GM06990 (cell line): ENCODE data around the gene SLC51B.

ENCODE experiments used
- DNase-seq: peaks from one replicate; pipeline ENCODE4 v3.0.0-alpha.2; 2011; ENCODE audit not compliant: insufficient read length; ENCODE audit errors: extremely low read depth
- H3K27me3 ChIP-seq: replicated peaks from 2 replicates; pipeline ENCODE4 v1.6.0; 2011; ENCODE audit warnings: low read length; ENCODE audit not compliant: control insufficient read depth, insufficient read depth
- H3K36me3 ChIP-seq: 2 replicates; pipeline ENCODE4 v1.5.1; 2011; ENCODE audit warnings: low read length; ENCODE audit not compliant: control insufficient read depth, insufficient read depth
- H3K4me3 ChIP-seq: replicated peaks from 2 replicates; pipeline ENCODE4 v1.5.1; 2011; ENCODE audit warnings: low read depth, mild to moderate bottlenecking, control low read depth, low read length
- CTCF ChIP-seq: IDR thresholded peaks from 2 replicates; pipeline ENCODE4 v1.5.1; 2011; ENCODE audit warnings: low read length, control low read depth, mild to moderate bottlenecking, inconsistent platforms; ENCODE audit not compliant: insufficient read depth, poor library complexity, severe bottlenecking

Gene SLC51B

GRCh38 chr15:65067645-65068402 is 22.6 kb downstream of the SLC51B start, which contains the start of gene RASL12:
RASL12 (minus strand) TSS chr15:65067991; CDS start chr15:65067835, 156 bp downstream.
- Histone ChIP-seq H3K36me3 (no peaks in the 10 kb centered on the region), H3K4me3 (no peak within 1 kb of the TSS), H3K27me3 (peaks cover 1% of the 10 kb centered on the region; the same call in 1 of the 2 replicates)
- DNase-seq, result no peak
- TF ChIP-seq CTCF, result no peak

- no peak for TF ChIP-seq CTCF
- no peak overlapping the region for H3K4me3 ChIP-seq
- no peaks in the 10 kb centered on the region for H3K36me3 ChIP-seq
These were observed 23.2 kb downstream of the SLC51B start for GRCh38 chr15:65068403-65068788.

GRCh38 chr15:65069179-65069578 is 24.0 kb downstream of the SLC51B start:
- Histone ChIP-seq H3K36me3 (no peaks in the 10 kb centered on the region), H3K27me3 (peaks cover 1% of the 10 kb centered on the region; the same call in 1 of the 2 replicates), H3K4me3 (no peak overlapping the region)
- DNase-seq, result no peak
- TF ChIP-seq CTCF, result no peak

More at GRCh38 chr15:65068403-65068788, 23.2 kb downstream of the SLC51B start:
- no peak for DNase-seq
- H3K27me3 ChIP-seq, result peaks cover 1% of the 10 kb centered on the region; the same call in 1 of the 2 replicates

GRCh38 chr15:65069779-65070546 is 24.8 kb downstream of the SLC51B start:
- no peak for TF ChIP-seq CTCF
- Histone ChIP-seq H3K27me3 (peaks cover 1% of the 10 kb centered on the region; the same call in 1 of the 2 replicates), H3K36me3 (no peaks in the 10 kb centered on the region), H3K4me3 (no peak overlapping the region)
- DNase-seq, result no peak

- DNase-seq, result no peak
- H3K27me3 ChIP-seq, result peaks cover 1% of the 10 kb centered on the region; the same call in 1 of the 2 replicates
- no peaks in the 10 kb centered on the region for H3K36me3 ChIP-seq
- H3K4me3 ChIP-seq, result no peak overlapping the region
- no peak for TF ChIP-seq CTCF
These were observed 26.2 kb downstream of the SLC51B start for GRCh38 chr15:65071381-65071811.
